Trophoblast cell (in vitro differentiated cells and primary cell): ENCODE data around the gene MMS19.

Experiments used
- DNase-seq, 2 donors: peaks; one replicate each; pipeline ENCODE4 v3.0.0-alpha.2; 2016
- H2AFZ ChIP-seq: 2 replicates; pipeline ENCODE4 v1.6.1; 2013; ENCODE audit warnings: low read length, moderate library complexity, mild to moderate bottlenecking; ENCODE audit not compliant: insufficient read depth, poor library complexity
- H2AK5ac ChIP-seq: 2 replicates; pipeline ENCODE4 v1.6.1; 2013; ENCODE audit warnings: mild to moderate bottlenecking, low read length
- H2BK120ac ChIP-seq: 2 replicates; pipeline ENCODE4 v1.6.1; 2013; ENCODE audit warnings: low read length, mild to moderate bottlenecking, moderate library complexity; ENCODE audit not compliant: insufficient read depth, poor library complexity
- H2BK12ac ChIP-seq: 2 replicates; pipeline ENCODE4 v1.6.1; 2013; ENCODE audit warnings: mild to moderate bottlenecking, low read length, moderate library complexity
- H2BK5ac ChIP-seq: 2 replicates; pipeline ENCODE4 v1.6.1; 2013; ENCODE audit warnings: low read length, low read depth, moderate library complexity, mild to moderate bottlenecking; ENCODE audit not compliant: poor library complexity
- H3K14ac ChIP-seq: 2 replicates; pipeline ENCODE4 v1.6.1; 2013; ENCODE audit warnings: mild to moderate bottlenecking, low read length
- H3K18ac ChIP-seq: 2 replicates; pipeline ENCODE4 v1.6.1; 2013; ENCODE audit warnings: mild to moderate bottlenecking, low read length
- H3K23ac ChIP-seq: 2 replicates; pipeline ENCODE4 v1.6.1; 2013; ENCODE audit warnings: low read length
- H3K27ac ChIP-seq: 2 replicates; pipeline ENCODE4 v1.5.1; 2013; ENCODE audit warnings: low read depth, mild to moderate bottlenecking, inconsistent platforms, low read length, moderate library complexity
- H3K27me3 ChIP-seq: 2 replicates; pipeline ENCODE4 v1.6.1; 2013; ENCODE audit warnings: inconsistent platforms, mild to moderate bottlenecking, low read length, moderate library complexity; ENCODE audit not compliant: insufficient read depth
- H3K36me3 ChIP-seq, 2 experiments: 1 replicate in 1 of 2; 2 replicates in 1 of 2; pipeline ENCODE4 v1.6.1; 2013; ENCODE audit warnings: low read length in 2 of 2, mild to moderate bottlenecking in 2 of 2, moderate library complexity in 1 of 2; ENCODE audit not compliant: insufficient read depth in 2 of 2, control insufficient read depth in 1 of 2
- H3K4ac ChIP-seq: 2 replicates; pipeline ENCODE4 v1.6.1; 2013; ENCODE audit warnings: low read depth, mild to moderate bottlenecking, low read length, moderate library complexity
- H3K4me1 ChIP-seq, 2 experiments: 1 replicate in 1 of 2; 2 replicates in 1 of 2; pipeline ENCODE4 v1.6.1; 2013; ENCODE audit warnings: low read length in 2 of 2, mild to moderate bottlenecking in 2 of 2, moderate library complexity in 1 of 2; ENCODE audit not compliant: insufficient read depth in 2 of 2, control insufficient read depth in 1 of 2
- H3K4me2 ChIP-seq: 2 replicates; pipeline ENCODE4 v1.6.1; 2013; ENCODE audit warnings: inconsistent platforms, mild to moderate bottlenecking, low read length, moderate library complexity
- H3K4me3 ChIP-seq: 2 replicates; pipeline ENCODE4 v1.5.1; 2013; ENCODE audit warnings: mild to moderate bottlenecking, low read depth, low read length, inconsistent platforms
- H3K79me1 ChIP-seq: one replicate; pipeline ENCODE4 v1.6.1; 2013; ENCODE audit warnings: low read length
- H3K79me2 ChIP-seq: 2 replicates; pipeline ENCODE4 v1.6.1; 2013; ENCODE audit warnings: low read length, mild to moderate bottlenecking; ENCODE audit not compliant: control insufficient read depth, insufficient read depth, poor library complexity
- H3K9ac ChIP-seq: 2 replicates; pipeline ENCODE4 v1.6.1; 2013; ENCODE audit warnings: mild to moderate bottlenecking, low read length
- H3K9me3 ChIP-seq: 2 replicates; pipeline ENCODE4 v1.6.1; 2013; ENCODE audit warnings: low read depth, mild to moderate bottlenecking, control low read depth, inconsistent platforms, low read length; ENCODE audit not compliant: insufficient read depth
- H4K12ac ChIP-seq: 2 replicates; pipeline ENCODE4 v1.6.1; 2013; ENCODE audit warnings: low read depth, mild to moderate bottlenecking, low read length, moderate library complexity
- H4K8ac ChIP-seq: 2 replicates; pipeline ENCODE4 v1.6.1; 2013; ENCODE audit warnings: low read depth, mild to moderate bottlenecking, low read length, moderate library complexity
- H4K91ac ChIP-seq: one replicate; pipeline ENCODE4 v1.6.1; 2013; ENCODE audit warnings: low read depth, mild to moderate bottlenecking, low read length, moderate library complexity
- WGBS: extraction: QIAGEN DNeasy Blood & Tissue Kit; methylation state at CpG from one replicate; pipeline ENCODE4 v1.1.7; 2013; ENCODE audit warnings: missing lambda C conversion rate; ENCODE audit not compliant: insufficient read length, insufficient coverage; ENCODE audit errors: extremely low coverage; 5-methylcytosine and 5-hydroxymethylcytosine counted together

The MMS19 gene

DNA sequence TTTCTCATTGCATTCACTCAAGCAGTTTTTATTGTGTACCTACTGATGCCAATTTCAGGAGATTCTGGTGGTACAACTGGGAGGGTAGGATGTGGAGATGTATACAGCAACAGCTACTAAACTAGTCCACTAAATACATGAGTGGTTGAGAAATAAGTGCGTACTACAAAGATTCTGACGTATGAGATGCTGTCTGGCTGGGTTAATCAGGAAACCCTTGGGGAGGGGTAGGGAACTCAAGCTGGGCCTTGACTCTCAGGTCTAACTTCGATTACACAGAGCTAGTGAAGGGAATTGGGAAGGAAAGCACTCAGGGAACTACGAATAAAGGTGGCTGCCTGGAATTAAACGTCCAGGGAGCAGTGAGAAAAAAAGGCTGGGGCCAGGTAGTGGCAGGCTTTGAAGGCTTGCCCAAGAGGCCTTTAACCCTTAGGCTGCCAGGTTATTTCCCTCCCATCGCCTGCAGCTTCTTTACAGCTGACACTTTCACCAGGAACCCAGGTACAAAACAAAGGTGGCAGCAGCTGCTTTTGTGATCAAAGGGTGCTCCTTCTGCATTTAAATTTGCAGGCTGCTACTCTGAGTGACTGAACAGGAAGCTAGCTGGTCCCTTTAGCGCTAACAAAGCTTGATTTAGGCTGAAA is 3.2 kb downstream of the MMS19 start:
- Histone ChIP-seq H3K4me1 (peaks cover 8 to 9% of the 10 kb centered on the region in 2 experiments), H3K4ac (peak overlapping the region; percentile 64), H3K27me3 (peaks cover 6% of the 10 kb centered on the region), H3K4me3 (no peak overlapping the region), H2BK12ac (no peak overlapping the region), H4K12ac (no peak overlapping the region), H3K79me1 (peaks cover 14% of the 10 kb centered on the region), H2BK120ac (no peak overlapping the region), H3K36me3 (peaks cover 4 to 9% of the 10 kb centered on the region in 2 experiments), H3K9me3 (no peaks in the 10 kb centered on the region), H3K79me2 (peaks cover 17% of the 10 kb centered on the region), H3K9ac (no peak overlapping the region), H3K14ac (no peak overlapping the region), H4K91ac (no peak overlapping the region), H4K8ac (peak overlapping the region; percentile 29), H3K18ac (no peak overlapping the region), H3K27ac (no peak overlapping the region), H3K23ac (no peak overlapping the region), H3K4me2 (peak overlapping the region; percentile 7), H2BK5ac (no peak overlapping the region), H2AFZ (no peak overlapping the region), H2AK5ac (no peak overlapping the region)
- no CpG with 5 or more reads among the region's 7 CpGs for WGBS
- DNase-seq = no peak

GRCh38 chr10:97494151-97494550 is 4.1 kb downstream of the MMS19 start:
- DNase-seq = no peak
- peaks cover 5 to 6% of the 10 kb centered on the region in 2 experiments for H3K4me1 ChIP-seq
- H4K12ac ChIP-seq = no peak overlapping the region
- no peak overlapping the region for H3K27ac ChIP-seq
- H3K27me3 ChIP-seq = no peaks in the 10 kb centered on the region
- H3K23ac ChIP-seq = no peak overlapping the region
- no peak overlapping the region for H3K4me3 ChIP-seq
- WGBS = no CpG with 5 or more reads among the region's 2 CpGs
- H3K79me2 ChIP-seq = peaks cover 13% of the 10 kb centered on the region
- H3K4me2 ChIP-seq = no peak overlapping the region
- H3K79me1 ChIP-seq = peaks cover 9% of the 10 kb centered on the region
- no peak overlapping the region for H2AK5ac ChIP-seq
- no peak overlapping the region for H2BK120ac ChIP-seq
- H3K9ac ChIP-seq = no peak overlapping the region
- peak overlapping the region; percentile 81 for H3K4ac ChIP-seq
- no peak overlapping the region for H4K91ac ChIP-seq
- no peak overlapping the region for H3K18ac ChIP-seq
- H4K8ac ChIP-seq = no peak overlapping the region
- H3K36me3 ChIP-seq = peaks cover 4 to 9% of the 10 kb centered on the region in 2 experiments
- H2AFZ ChIP-seq = no peak overlapping the region
- no peaks in the 10 kb centered on the region for H3K9me3 ChIP-seq
- no peak overlapping the region for H3K14ac ChIP-seq
- H2BK5ac ChIP-seq = no peak overlapping the region
- no peak overlapping the region for H2BK12ac ChIP-seq

GRCh38 chr10:97490592-97490991 is 7.6 kb downstream of the MMS19 start:
- WGBS = no CpG with 5 or more reads among the region's 2 CpGs
- Histone ChIP-seq H2BK5ac (no peak overlapping the region), H3K27me3 (no peaks in the 10 kb centered on the region), H3K4me3 (no peak overlapping the region), H2AFZ (no peak overlapping the region), H3K36me3 (peaks cover 7 to 8% of the 10 kb centered on the region in 2 experiments), H3K4me1 (peaks cover 5 to 6% of the 10 kb centered on the region in 2 experiments), H3K9me3 (no peaks in the 10 kb centered on the region), H3K79me2 (peaks cover 4% of the 10 kb centered on the region), H2BK120ac (no peak overlapping the region), H4K91ac (no peak overlapping the region), H3K23ac (no peak overlapping the region), H4K12ac (no peak overlapping the region), H4K8ac (no peak overlapping the region), H3K18ac (no peak overlapping the region), H3K27ac (no peak overlapping the region), H3K4me2 (no peak overlapping the region), H2AK5ac (no peak overlapping the region), H3K4ac (peak overlapping the region; percentile 36), H3K79me1 (no peaks in the 10 kb centered on the region), H3K14ac (no peak overlapping the region), H3K9ac (no peak overlapping the region), H2BK12ac (no peak overlapping the region)
- no peak for DNase-seq

DNA sequence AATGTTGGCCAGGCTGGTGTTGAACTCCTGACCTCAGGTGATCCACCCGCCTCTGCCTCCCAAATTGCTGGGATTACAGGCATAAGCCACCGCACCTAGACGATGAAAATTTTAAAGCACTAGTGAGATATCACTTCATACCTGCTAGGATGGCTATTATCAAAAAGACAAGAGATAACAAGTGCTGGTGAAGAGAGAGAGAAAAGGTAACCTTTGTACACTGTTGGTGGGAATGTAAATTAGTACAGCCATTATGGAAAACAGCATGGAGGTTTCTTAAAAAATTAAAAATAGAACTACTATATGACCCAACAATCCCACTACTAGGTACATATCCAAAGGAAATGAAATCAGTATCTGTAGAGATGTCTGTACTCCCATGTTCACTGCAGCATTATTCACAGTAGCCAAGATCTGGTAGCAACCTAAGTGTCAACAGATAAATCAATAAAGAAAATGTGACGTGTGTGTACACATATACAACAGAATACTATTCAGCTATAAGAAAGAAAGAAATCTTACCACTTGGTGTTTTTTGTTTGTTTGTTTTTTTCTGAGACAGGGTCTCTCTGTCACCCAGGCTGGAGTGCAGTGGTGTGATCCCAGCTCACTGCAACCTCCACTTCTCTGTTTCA is 12.5 kb downstream of the MMS19 start:
- no peak for DNase-seq
- no peak overlapping the region for H4K12ac ChIP-seq
- H3K27me3 ChIP-seq = no peaks in the 10 kb centered on the region
- no peak overlapping the region for H3K4me2 ChIP-seq
- no peak overlapping the region for H2BK12ac ChIP-seq
- no peak overlapping the region for H4K91ac ChIP-seq
- peaks cover 4 to 9% of the 10 kb centered on the region in 2 experiments for H3K36me3 ChIP-seq
- H3K79me2 ChIP-seq = peaks cover 2% of the 10 kb centered on the region
- no peak overlapping the region for H4K8ac ChIP-seq
- H3K9me3 ChIP-seq = no peaks in the 10 kb centered on the region
- no peak overlapping the region for H3K9ac ChIP-seq
- H3K14ac ChIP-seq = no peak overlapping the region
- H3K18ac ChIP-seq = no peak overlapping the region
- whole genome bisulfite sequencing = no CpG with 5 or more reads among the region's 4 CpGs
- H3K27ac ChIP-seq = no peak overlapping the region
- no peak overlapping the region for H3K23ac ChIP-seq
- no peaks in the 10 kb centered on the region for H3K79me1 ChIP-seq
- H3K4me3 ChIP-seq = no peak overlapping the region
- H2BK5ac ChIP-seq = no peak overlapping the region
- H3K4me1 ChIP-seq = no peaks in the 10 kb centered on the region
- no peak overlapping the region for H2BK120ac ChIP-seq
- H2AK5ac ChIP-seq = no peak overlapping the region
- H2AFZ ChIP-seq = no peak overlapping the region
- H3K4ac ChIP-seq = peak overlapping the region; percentile 79
